Glutamatergic neuron (in vitro differentiated cells): Measurements from ENCODE around the gene HMX1. TPM values are rescaled to one million over a fixed set of nuclear protein-coding genes. Genes with fewer than 3 reads are reported as not detected.

Source experiments
- DNase-seq: peaks from one replicate; pipeline ENCODE4 v3.0.0; 2022
- H3K27ac Mint-ChIP-seq: one replicate; pipeline ENCODE4 v1.8.0; 2020; ENCODE audit warnings: mild to moderate bottlenecking, mixed read lengths, inconsistent platforms; ENCODE audit not compliant: unreplicated experiment
- H3K27me3 Mint-ChIP-seq: one replicate; pipeline ENCODE4 v1.8.0; 2020; ENCODE audit warnings: mild to moderate bottlenecking, moderate library complexity, mixed read lengths, inconsistent platforms; ENCODE audit not compliant: unreplicated experiment
- H3K36me3 Mint-ChIP-seq: one replicate; pipeline ENCODE4 v1.8.0; 2020; ENCODE audit warnings: mild to moderate bottlenecking, mixed read lengths, inconsistent platforms; ENCODE audit not compliant: unreplicated experiment
- H3K4me1 Mint-ChIP-seq: one replicate; pipeline ENCODE4 v1.8.0; 2020; ENCODE audit warnings: mild to moderate bottlenecking, low read depth, mixed read lengths, inconsistent platforms; ENCODE audit not compliant: unreplicated experiment
- H3K4me3 Mint-ChIP-seq: one replicate; pipeline ENCODE4 v1.8.0; 2020; ENCODE audit warnings: mild to moderate bottlenecking, mixed read lengths, inconsistent platforms; ENCODE audit not compliant: unreplicated experiment
- H3K9me3 Mint-ChIP-seq: one replicate; pipeline ENCODE4 v1.8.0; 2020; ENCODE audit warnings: mild to moderate bottlenecking, moderate library complexity, mixed read lengths, inconsistent platforms; ENCODE audit not compliant: unreplicated experiment
- CTCF ChIP-seq: fragments of 200-600 bp; sonication (generic); IDR thresholded peaks from one replicate; pipeline ENCODE4 v1.5.0; 2021; ENCODE audit not compliant: partially characterized antibody, unreplicated experiment
- total RNA-seq: library from RNA; stranded (reverse); fragmentation: NEBNext Ultra II Directional; extraction: Animal tissue kit (Norgen Biotek cat#: 25700); gene quantifications from one replicate; pipeline ENCODE4 v1.2.1, GENCODE V29; 2021; ENCODE audit not compliant: unreplicated experiment

The HMX1 gene
- total RNA-seq, 1 donor from 2014 or later: 1.7 TPM

GRCh38 chr4:8876982-8877779 lies 5.5 kb upstream of the HMX1 start:
- no peak for DNase-seq
- Mint-ChIP-seq H3K4me3 (no peak overlapping the region), H3K36me3 (peaks cover 11% of the 10 kb centered on the region), H3K27ac (no peak overlapping the region), H3K9me3 (peaks cover 15% of the 10 kb centered on the region), H3K4me1 (peaks cover 9% of the 10 kb centered on the region), H3K27me3 (peaks cover 34% of the 10 kb centered on the region)
- TF ChIP-seq CTCF: no peak

GRCh38 chr4:8874896-8875680 lies 3.4 kb upstream of the HMX1 start:
- no peak for DNase-seq
- no peak overlapping the region for H3K4me3 Mint-ChIP-seq
- no peak for TF ChIP-seq CTCF
- peaks cover 17% of the 10 kb centered on the region for H3K9me3 Mint-ChIP-seq
- H3K36me3 Mint-ChIP-seq: peaks cover 11% of the 10 kb centered on the region
- H3K27me3 Mint-ChIP-seq: peaks cover 40% of the 10 kb centered on the region
- peaks cover 8% of the 10 kb centered on the region for H3K4me1 Mint-ChIP-seq
- peak overlapping the region; percentile 53 for H3K27ac Mint-ChIP-seq

DNA sequence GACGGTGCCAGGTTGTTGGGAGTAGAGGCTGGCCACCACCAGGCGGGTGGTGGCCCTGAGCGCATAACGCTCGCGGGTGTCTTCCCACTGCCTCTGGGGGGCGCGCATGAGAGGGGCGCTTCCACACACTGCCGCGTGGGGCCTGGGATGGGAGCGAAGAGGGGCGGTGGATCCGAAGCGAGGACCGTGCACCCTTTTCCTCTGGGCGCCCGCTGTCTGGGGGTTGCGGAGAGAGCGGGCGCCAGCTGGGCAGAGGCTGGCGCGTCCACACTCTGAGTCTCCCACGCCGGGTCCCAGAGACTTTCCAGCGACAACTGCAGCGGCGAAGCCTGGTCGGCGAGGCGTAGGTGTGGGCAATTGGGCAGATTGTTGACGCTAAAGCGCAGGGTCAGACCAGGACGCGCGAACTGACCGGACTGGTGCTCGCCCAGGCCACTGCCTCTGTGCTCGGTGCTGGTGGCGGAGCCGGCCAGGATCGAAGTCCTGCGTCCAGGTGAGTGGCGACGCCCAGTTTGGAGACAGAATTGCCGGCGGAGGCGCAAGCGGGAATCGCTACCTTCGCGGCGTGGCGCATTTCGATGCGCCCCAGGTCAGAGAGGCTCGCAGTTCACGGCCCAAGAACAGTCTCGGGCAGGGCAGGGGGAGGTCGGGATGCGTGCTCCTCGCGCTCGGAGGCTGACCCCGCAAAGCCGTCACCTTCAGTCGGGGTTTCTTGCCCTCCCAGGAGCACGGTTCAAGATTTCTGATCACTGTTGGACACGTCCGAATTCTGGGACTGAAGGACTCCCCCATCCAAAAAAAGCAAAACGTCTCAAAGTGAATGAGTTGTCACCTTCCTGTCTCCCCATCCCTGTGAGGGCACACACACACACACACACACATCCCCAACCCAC lies 2.6 kb upstream of the HMX1 start:
- Mint-ChIP-seq H3K36me3 (peaks cover 8% of the 10 kb centered on the region), H3K27me3 (peaks cover 42% of the 10 kb centered on the region), H3K4me3 (no peak overlapping the region), H3K27ac (no peak overlapping the region), H3K4me1 (peaks cover 8% of the 10 kb centered on the region), H3K9me3 (peaks cover 16% of the 10 kb centered on the region)
- TF ChIP-seq CTCF: no peak
- no peak for DNase-seq

- Mint-ChIP-seq H3K4me3 (peak overlapping the region; percentile 92), H3K36me3 (peaks cover 12% of the 10 kb centered on the region)
- no peak for DNase-seq
Observed at GRCh38 chr4:8872402-8873291, 1.0 kb upstream of the HMX1 start.

More at GRCh38 chr4:8872402-8873291, 1.0 kb upstream of the HMX1 start:
- peaks cover 42% of the 10 kb centered on the region for H3K27me3 Mint-ChIP-seq
- peaks cover 20% of the 10 kb centered on the region for H3K9me3 Mint-ChIP-seq
- TF ChIP-seq CTCF: no peak
- H3K27ac Mint-ChIP-seq: no peak overlapping the region
- peaks cover 2% of the 10 kb centered on the region for H3K4me1 Mint-ChIP-seq
